WTC11 (cell line): Measurements from ENCODE around the gene ENTREP1. TPM values are rescaled to one million over a fixed set of nuclear protein-coding genes. Genes with fewer than 3 reads are reported as not detected.

Experiments
- ATAC-seq: fragments of 200-7000 bp; cut with Tn5 transposase; 2 replicates; pipeline ENCODE4 v1.10.0; 2021; ENCODE audit warnings: mild to moderate bottlenecking, moderate library complexity
- CTCF ChIA-PET: fragments of 300-600 bp; sonication (Branson Sonifier 250); formaldehyde crosslinking; loops from one replicate; lab custom pipeline; 2021; ENCODE audit warnings: antibody characterized with exemption; lab: Charles Lee
- POLR2A ChIA-PET: fragments of 350-600 bp; sonication (Branson Sonifier 250); formaldehyde crosslinking; loops from one replicate; lab custom pipeline; 2021; ENCODE audit warnings: antibody characterized with exemption; lab: Charles Lee
- DNase-seq: peaks from one replicate; pipeline ENCODE4 v3.0.0; 2021; ENCODE audit warnings: low spot score
- H3K27ac Mint-ChIP-seq: 2 replicates; pipeline ENCODE4 v1.8.0; 2021; ENCODE audit warnings: mixed read lengths
- H3K27me3 Mint-ChIP-seq: 2 replicates; pipeline ENCODE4 v1.8.0; 2021; ENCODE audit warnings: low read depth, mild to moderate bottlenecking, moderate library complexity, mixed read lengths
- H3K36me3 Mint-ChIP-seq: 2 replicates; pipeline ENCODE4 v1.8.0; 2021; ENCODE audit warnings: mixed read lengths
- H3K4me1 Mint-ChIP-seq: 2 replicates; pipeline ENCODE4 v1.8.0; 2022; ENCODE audit warnings: mixed read lengths
- H3K4me3 Mint-ChIP-seq: 2 replicates; pipeline ENCODE4 v1.8.0; 2021; ENCODE audit warnings: mild to moderate bottlenecking, moderate library complexity, mixed read lengths
- H3K9me3 Mint-ChIP-seq: 2 replicates; pipeline ENCODE4 v1.8.0; 2021; ENCODE audit warnings: mixed read lengths
- AR ChIP-seq: fragments of 250-450 bp; sonication (Bioruptor Pico); IDR thresholded peaks from 2 replicates; pipeline ENCODE4 v1.9.0; 2021; ENCODE audit warnings: mild to moderate bottlenecking
- EMX1 ChIP-seq: fragments of 250-450 bp; sonication (Bioruptor Pico); IDR thresholded peaks from 2 replicates; pipeline ENCODE4 v1.8.0; 2021; ENCODE audit warnings: mild to moderate bottlenecking
- FOXP1 ChIP-seq: sonication (generic); formaldehyde crosslinking; IDR thresholded peaks from 2 replicates; pipeline ENCODE4 v1.8.0; 2022; ENCODE audit warnings: missing genetic modification reagents, mild to moderate bottlenecking, moderate library complexity, borderline replicate concordance
- MXD4 ChIP-seq: fragments of 250-450 bp; sonication (Bioruptor Pico); IDR thresholded peaks from 2 replicates; pipeline ENCODE4 v1.8.0; 2021; ENCODE audit warnings: mild to moderate bottlenecking, moderate library complexity, borderline replicate concordance
- OVOL2 ChIP-seq: fragments of 250-450 bp; sonication (Bioruptor Pico); IDR thresholded peaks from 2 replicates; pipeline ENCODE4 v1.9.0; 2021; ENCODE audit warnings: mild to moderate bottlenecking, borderline replicate concordance
- PRRX2 ChIP-seq: fragments of 250-450 bp; sonication (Bioruptor Pico); IDR thresholded peaks from 2 replicates; pipeline ENCODE4 v1.8.0; 2021; ENCODE audit warnings: mild to moderate bottlenecking
- SP1 ChIP-seq: sonication (generic); formaldehyde crosslinking; conservative IDR thresholded peaks from 2 replicates; pipeline ENCODE4 v1.8.1; 2022; ENCODE audit warnings: missing genetic modification reagents
- TEAD1 ChIP-seq: sonication (generic); formaldehyde crosslinking; IDR thresholded peaks from 2 replicates; pipeline ENCODE4 v1.8.0; 2022; ENCODE audit warnings: mild to moderate bottlenecking, missing genetic modification reagents
- USF2 ChIP-seq: sonication (generic); formaldehyde crosslinking; IDR thresholded peaks from 2 replicates; pipeline ENCODE4 v1.8.1; 2023; ENCODE audit warnings: mild to moderate bottlenecking, missing genetic modification reagents, moderate library complexity
- ZBTB21 ChIP-seq: sonication (generic); formaldehyde crosslinking; IDR thresholded peaks from 2 replicates; pipeline ENCODE4 v1.8.1; 2023; ENCODE audit warnings: mild to moderate bottlenecking, missing genetic modification reagents, borderline replicate concordance
- ZBTB43 ChIP-seq: sonication (generic); formaldehyde crosslinking; IDR thresholded peaks from 2 replicates; pipeline ENCODE4 v1.8.1; 2023; ENCODE audit warnings: mild to moderate bottlenecking, missing genetic modification reagents
- ZNF423 ChIP-seq: fragments of 250-450 bp; sonication (Bioruptor Pico); IDR thresholded peaks from 2 replicates; pipeline ENCODE4 v2.1.2; 2022; ENCODE audit warnings: mild to moderate bottlenecking, moderate library complexity
- ZNF425 ChIP-seq: fragments of 250-450 bp; sonication (Bioruptor Pico); conservative IDR thresholded peaks from 2 replicates; pipeline ENCODE4 v1.9.0; 2021; ENCODE audit warnings: mild to moderate bottlenecking
- ZNF671 ChIP-seq: fragments of 250-450 bp; sonication (Bioruptor Pico); IDR thresholded peaks from 2 replicates; pipeline ENCODE4 v1.8.0; 2021; ENCODE audit warnings: mild to moderate bottlenecking
- total RNA-seq: library from RNA; stranded (reverse); gene quantifications from 3 replicates; pipeline ENCODE4 v1.2.3, GENCODE V29; 2021
- TF ChIP-seq, protein P1 (sequence below): sonication (generic); formaldehyde crosslinking; IDR thresholded peaks from 2 replicates; pipeline ENCODE4 v1.8.1; 2022; ENCODE audit warnings: missing genetic modification reagents, borderline replicate concordance
- TF ChIP-seq, protein P2 (sequence below): sonication (generic); formaldehyde crosslinking; IDR thresholded peaks from 2 replicates; pipeline ENCODE4 v1.8.0; 2022; ENCODE audit warnings: mild to moderate bottlenecking, missing genetic modification reagents
- TF ChIP-seq, protein P3 (sequence below): fragments of 250-450 bp; sonication (Bioruptor Pico); IDR thresholded peaks from 2 replicates; pipeline ENCODE4 v1.9.0; 2021; ENCODE audit warnings: mild to moderate bottlenecking, borderline replicate concordance
- TF ChIP-seq, protein P4 (sequence below): sonication (generic); formaldehyde crosslinking; IDR thresholded peaks from 2 replicates; pipeline ENCODE4 v1.8.0; 2022; ENCODE audit warnings: mild to moderate bottlenecking, missing genetic modification reagents
- TF ChIP-seq, protein P5 (sequence below): fragments of 250-450 bp; sonication (Bioruptor Pico); IDR thresholded peaks from 2 replicates; pipeline ENCODE4 v1.8.0; 2021; ENCODE audit warnings: mild to moderate bottlenecking

ENTREP1 gene
- total RNA-seq, 1 experiment from 2014 or later, result 22.4 TPM

- peaks cover 44% of the 10 kb centered on the region for H3K36me3 Mint-ChIP-seq
- POLR2A ChIA-PET, result interaction anchor here (1.1 to 1.2 kb wide), 2 partner anchors 12 to 17 kb away, joined by 5 to 6 read pairs; no protein-coding TSS in a partner anchor
- peak; percentile 17 for DNase-seq
- peaks cover 33% of the 10 kb centered on the region for H3K4me1 Mint-ChIP-seq
- H3K4me3 Mint-ChIP-seq, result no peak overlapping the region
- peak overlapping the region; percentile 98 for H3K27ac Mint-ChIP-seq
- peaks cover 52% of the 10 kb centered on the region for H3K9me3 Mint-ChIP-seq
- H3K27me3 Mint-ChIP-seq, result peaks cover 3% of the 10 kb centered on the region; the same call in 1 of the 2 replicates
- CTCF ChIA-PET, result interaction anchor here (0.9 to 1.9 kb wide), 5 partner anchors 18 to 150 kb away, joined by 3 to 6 read pairs (median 4); partner anchors contain the start of gene ENTREP1
- ATAC-seq, result peak; percentile 91
- TF ChIP-seq AR (CRISPR knock-in tag) (peak; percentile 64; the same call in 1 of the 2 replicates), ZNF425 (CRISPR knock-in tag) (0 out of 2 replicates have a peak, but pooled peaks have one; percentile 5), ZNF423 (peak; percentile 30), USF2 (CRISPR knock-in tag) (peak; percentile 72), PRRX2 (peak; percentile 63; the same call in 1 of the 2 replicates), ZNF671 (0 out of 2 replicates have a peak, but pooled peaks have one; percentile 39), EMX1 (CRISPR knock-in tag) (peak; percentile 18; the same call in 1 of the 2 replicates), TEAD1 (CRISPR knock-in tag) (peak; percentile 95), SP1 (CRISPR knock-in tag) (no peak), OVOL2 (CRISPR knock-in tag) (no peak), ZBTB21 (0 out of 2 replicates have a peak, but pooled peaks have one; percentile 22), MXD4 (CRISPR knock-in tag) (peak; percentile 65; the same call in 1 of the 2 replicates), ZBTB43 (CRISPR knock-in tag) (no peak), FOXP1 (CRISPR knock-in tag) (no peak)
- TF ChIP-seq, protein P1, sequence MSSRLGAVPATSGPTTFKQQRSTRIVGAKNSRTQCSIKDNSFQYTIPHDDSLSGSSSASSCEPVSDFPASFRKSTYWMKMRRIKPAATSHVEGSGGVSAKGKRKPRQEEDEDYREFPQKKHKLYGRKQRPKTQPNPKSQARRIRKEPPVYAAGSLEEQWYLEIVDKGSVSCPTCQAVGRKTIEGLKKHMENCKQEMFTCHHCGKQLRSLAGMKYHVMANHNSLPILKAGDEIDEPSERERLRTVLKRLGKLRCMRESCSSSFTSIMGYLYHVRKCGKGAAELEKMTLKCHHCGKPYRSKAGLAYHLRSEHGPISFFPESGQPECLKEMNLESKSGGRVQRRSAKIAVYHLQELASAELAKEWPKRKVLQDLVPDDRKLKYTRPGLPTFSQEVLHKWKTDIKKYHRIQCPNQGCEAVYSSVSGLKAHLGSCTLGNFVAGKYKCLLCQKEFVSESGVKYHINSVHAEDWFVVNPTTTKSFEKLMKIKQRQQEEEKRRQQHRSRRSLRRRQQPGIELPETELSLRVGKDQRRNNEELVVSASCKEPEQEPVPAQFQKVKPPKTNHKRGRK (CRISPR knock-in tag), result no peak
- TF ChIP-seq, protein P2, sequence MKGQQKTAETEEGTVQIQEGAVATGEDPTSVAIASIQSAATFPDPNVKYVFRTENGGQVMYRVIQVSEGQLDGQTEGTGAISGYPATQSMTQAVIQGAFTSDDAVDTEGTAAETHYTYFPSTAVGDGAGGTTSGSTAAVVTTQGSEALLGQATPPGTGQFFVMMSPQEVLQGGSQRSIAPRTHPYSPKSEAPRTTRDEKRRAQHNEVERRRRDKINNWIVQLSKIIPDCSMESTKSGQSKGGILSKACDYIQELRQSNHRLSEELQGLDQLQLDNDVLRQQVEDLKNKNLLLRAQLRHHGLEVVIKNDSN (CRISPR knock-in tag), result peak; percentile 70; the same call in 1 of the 2 replicates
- TF ChIP-seq, protein P3, sequence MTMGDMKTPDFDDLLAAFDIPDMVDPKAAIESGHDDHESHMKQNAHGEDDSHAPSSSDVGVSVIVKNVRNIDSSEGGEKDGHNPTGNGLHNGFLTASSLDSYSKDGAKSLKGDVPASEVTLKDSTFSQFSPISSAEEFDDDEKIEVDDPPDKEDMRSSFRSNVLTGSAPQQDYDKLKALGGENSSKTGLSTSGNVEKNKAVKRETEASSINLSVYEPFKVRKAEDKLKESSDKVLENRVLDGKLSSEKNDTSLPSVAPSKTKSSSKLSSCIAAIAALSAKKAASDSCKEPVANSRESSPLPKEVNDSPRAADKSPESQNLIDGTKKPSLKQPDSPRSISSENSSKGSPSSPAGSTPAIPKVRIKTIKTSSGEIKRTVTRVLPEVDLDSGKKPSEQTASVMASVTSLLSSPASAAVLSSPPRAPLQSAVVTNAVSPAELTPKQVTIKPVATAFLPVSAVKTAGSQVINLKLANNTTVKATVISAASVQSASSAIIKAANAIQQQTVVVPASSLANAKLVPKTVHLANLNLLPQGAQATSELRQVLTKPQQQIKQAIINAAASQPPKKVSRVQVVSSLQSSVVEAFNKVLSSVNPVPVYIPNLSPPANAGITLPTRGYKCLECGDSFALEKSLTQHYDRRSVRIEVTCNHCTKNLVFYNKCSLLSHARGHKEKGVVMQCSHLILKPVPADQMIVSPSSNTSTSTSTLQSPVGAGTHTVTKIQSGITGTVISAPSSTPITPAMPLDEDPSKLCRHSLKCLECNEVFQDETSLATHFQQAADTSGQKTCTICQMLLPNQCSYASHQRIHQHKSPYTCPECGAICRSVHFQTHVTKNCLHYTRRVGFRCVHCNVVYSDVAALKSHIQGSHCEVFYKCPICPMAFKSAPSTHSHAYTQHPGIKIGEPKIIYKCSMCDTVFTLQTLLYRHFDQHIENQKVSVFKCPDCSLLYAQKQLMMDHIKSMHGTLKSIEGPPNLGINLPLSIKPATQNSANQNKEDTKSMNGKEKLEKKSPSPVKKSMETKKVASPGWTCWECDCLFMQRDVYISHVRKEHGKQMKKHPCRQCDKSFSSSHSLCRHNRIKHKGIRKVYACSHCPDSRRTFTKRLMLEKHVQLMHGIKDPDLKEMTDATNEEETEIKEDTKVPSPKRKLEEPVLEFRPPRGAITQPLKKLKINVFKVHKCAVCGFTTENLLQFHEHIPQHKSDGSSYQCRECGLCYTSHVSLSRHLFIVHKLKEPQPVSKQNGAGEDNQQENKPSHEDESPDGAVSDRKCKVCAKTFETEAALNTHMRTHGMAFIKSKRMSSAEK (CRISPR knock-in tag), result peak; percentile 92; the same call in 1 of the 2 replicates
- TF ChIP-seq, protein P4, sequence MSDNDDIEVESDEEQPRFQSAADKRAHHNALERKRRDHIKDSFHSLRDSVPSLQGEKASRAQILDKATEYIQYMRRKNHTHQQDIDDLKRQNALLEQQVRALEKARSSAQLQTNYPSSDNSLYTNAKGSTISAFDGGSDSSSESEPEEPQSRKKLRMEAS (CRISPR knock-in tag), result peak; percentile 32; the same call in 1 of the 2 replicates
- TF ChIP-seq, protein P5, sequence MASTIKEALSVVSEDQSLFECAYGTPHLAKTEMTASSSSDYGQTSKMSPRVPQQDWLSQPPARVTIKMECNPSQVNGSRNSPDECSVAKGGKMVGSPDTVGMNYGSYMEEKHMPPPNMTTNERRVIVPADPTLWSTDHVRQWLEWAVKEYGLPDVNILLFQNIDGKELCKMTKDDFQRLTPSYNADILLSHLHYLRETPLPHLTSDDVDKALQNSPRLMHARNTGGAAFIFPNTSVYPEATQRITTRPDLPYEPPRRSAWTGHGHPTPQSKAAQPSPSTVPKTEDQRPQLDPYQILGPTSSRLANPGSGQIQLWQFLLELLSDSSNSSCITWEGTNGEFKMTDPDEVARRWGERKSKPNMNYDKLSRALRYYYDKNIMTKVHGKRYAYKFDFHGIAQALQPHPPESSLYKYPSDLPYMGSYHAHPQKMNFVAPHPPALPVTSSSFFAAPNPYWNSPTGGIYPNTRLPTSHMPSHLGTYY (CRISPR knock-in tag), result no peak
Measured at GRCh38 chr9:69307446-69308205, 17.4 kb upstream of the ENTREP1 start.
